Stimulated activated CD4-positive, alpha-beta T cell treated with anti-CD3 and anti-CD28 coated beads, Interleukin-4, amount 100 ng/mL, for 24 hours (primary cell): ENCODE data around the gene SLFN12.
"Not testable (repeated sequence)": the region's sequence is repeated elsewhere in the genome, so short reads cannot be mapped to it uniquely, and the experiment has no call there.

Experiments used
- DNase-seq: peaks from one replicate; pipeline ENCODE4 v3.0.0-alpha.2; 2020

Gene SLFN12

GRCh38 chr17:35407531-35407930 lies 24.8 kb downstream of the SLFN12 start:
- DNase-seq = no peak

GRCh38 chr17:35406568-35406967 lies 25.7 kb downstream of the SLFN12 start:
- DNase-seq = no peak

GRCh38 chr17:35404360-35404759 lies 27.9 kb downstream of the SLFN12 start:
- DNase-seq = no peak

DNA sequence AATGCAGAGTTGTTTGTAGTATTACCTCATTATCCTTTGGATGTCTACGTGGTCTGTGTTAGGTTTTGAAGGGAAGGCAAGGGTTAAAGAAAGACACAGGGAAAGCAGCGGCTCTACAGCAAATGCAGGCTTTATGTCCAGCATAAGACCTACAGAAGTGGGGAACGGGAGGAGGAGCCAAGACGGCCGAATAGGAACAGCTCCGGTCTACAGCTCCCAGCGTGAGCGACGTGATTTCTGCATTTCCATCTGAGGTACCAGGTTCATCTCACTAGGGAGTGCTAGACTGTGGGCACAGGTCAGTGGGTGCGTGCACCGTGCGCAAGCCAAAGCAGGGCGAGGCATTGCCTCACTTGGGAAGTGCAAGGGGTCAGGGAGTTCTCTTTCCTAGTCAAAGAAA lies 38.5 kb downstream of the SLFN12 start:
- not testable (repeated sequence) for DNase-seq

- DNase-seq = no peak
Measured at GRCh38 chr17:35390663-35391062, 41.6 kb downstream of the SLFN12 start.

DNA sequence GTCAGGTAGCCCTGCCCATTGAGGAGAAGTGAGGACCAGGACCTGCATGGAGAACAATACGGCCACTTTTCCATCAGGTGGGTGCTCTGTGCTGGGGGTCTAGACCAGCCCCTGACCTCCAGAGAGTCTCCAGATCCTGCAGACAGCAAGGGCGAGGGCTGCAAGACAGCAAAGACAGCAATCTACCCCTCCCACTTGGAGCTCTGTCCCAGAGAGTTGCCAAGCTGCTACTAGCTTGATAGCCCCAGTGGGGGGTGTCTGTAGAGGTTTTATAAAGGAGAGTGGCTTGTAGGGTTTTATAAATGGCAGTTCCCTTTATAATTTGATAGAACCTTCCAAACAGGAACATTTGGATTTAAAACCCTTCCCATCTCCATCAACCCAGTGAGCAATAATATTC lies 42.1 kb downstream of the SLFN12 start:
- DNase-seq = no peak

- DNase-seq = no peak
Measured at GRCh38 chr17:35387496-35387895, 44.8 kb downstream of the SLFN12 start.

GRCh38 chr17:35377706-35378105 lies 54.6 kb downstream of the SLFN12 start:
- DNase-seq = no peak

DNA sequence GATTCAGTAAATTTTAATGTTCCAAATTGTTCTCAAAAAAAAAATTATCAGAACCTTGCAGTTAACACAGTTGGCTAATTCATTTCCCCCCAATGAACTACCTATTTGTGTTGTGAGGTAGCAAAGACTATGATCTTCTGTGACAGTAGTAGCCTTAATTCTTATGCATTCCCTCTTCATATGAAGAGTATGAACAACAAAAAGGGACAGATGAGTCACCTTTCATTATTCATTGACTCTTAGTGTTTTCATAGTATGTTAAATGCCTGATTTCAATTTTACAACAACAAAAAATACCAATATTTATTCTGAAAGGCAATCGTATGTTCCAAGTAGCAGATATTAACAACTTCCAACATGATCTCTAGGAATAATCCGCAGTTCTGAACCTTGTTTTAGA lies 55.2 kb downstream of the SLFN12 start:
- no peak for DNase-seq

- DNase-seq = no peak
Measured at GRCh38 chr17:35376245-35376644, 56.1 kb downstream of the SLFN12 start.

- no peak for DNase-seq
Measured at GRCh38 chr17:35374766-35375344, 57.4 kb downstream of the SLFN12 start.

DNA sequence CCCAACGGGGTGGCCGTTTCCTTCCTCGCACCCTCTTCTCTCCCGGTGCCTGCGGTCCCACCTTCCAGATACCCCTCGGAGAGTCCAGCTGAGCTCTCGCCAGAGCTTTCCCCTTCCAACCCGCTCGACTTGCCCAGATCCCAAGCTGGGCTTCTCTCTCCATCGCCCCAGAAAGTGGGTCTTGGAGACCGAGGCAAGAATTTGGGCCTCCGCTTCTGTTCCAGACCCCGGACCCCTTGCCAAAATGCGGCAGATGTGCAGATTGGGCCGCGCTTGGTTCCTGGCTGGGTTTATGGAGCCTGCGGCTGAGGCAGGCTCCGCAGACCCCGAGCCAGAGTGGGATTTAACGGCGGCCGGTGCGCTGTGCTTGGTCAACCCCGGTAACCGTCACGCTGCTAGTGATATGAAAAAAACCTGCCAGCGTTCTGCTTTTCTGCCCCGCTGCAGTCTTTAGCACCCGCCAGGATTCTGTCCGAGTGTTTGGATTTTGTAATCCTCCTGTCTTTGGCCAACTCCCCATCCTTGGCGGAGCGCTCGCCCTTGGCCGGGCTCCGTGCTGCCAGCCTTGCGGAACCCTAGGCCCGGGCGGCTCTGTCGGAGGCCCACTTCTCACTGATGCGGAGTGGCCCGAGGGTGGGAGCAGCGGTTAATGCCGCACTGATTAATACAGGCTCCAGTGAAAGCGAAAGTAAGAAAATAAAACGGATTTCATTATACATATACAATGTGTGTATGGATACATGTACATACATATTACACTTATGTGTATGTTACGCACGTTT lies 58.1 kb downstream of the SLFN12 start:
- peak; percentile 60 for DNase-seq

DNA sequence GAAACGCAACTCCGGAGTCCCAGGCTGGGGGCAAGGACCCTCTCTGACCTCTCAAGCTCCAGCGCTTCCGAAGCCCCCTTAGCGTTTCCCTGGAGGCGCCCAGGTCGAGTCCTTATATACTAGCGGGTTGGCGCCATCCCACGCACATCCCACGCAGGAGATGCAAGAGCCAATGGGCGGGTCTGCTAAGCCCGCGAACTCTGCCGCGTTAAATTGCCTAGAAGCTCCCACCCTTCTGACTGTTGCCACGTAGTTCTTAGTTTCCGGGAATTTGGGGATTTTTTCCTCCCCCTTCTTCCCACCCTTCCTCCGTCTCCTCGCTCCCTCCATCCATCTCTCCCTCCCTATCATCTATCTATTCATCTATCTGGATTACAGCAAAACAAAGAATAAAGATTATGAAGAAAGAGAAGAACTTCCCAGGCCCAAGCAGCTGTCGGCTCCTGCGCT lies 58.7 kb downstream of the SLFN12 start, which contains the start of gene SLFN11:
Gene SLFN11 (minus strand): TSS at position 88 of the 450 bp plus-strand sequence. CDS start 9,814 bp downstream, outside the sequence.
- peak; percentile 92 for DNase-seq

GRCh38 chr17:35372846-35373533 lies 59.3 kb downstream of the SLFN12 start:
- peak; percentile 13 for DNase-seq

GRCh38 chr17:35371934-35372333 lies 60.4 kb downstream of the SLFN12 start:
- DNase-seq = no peak

DNA sequence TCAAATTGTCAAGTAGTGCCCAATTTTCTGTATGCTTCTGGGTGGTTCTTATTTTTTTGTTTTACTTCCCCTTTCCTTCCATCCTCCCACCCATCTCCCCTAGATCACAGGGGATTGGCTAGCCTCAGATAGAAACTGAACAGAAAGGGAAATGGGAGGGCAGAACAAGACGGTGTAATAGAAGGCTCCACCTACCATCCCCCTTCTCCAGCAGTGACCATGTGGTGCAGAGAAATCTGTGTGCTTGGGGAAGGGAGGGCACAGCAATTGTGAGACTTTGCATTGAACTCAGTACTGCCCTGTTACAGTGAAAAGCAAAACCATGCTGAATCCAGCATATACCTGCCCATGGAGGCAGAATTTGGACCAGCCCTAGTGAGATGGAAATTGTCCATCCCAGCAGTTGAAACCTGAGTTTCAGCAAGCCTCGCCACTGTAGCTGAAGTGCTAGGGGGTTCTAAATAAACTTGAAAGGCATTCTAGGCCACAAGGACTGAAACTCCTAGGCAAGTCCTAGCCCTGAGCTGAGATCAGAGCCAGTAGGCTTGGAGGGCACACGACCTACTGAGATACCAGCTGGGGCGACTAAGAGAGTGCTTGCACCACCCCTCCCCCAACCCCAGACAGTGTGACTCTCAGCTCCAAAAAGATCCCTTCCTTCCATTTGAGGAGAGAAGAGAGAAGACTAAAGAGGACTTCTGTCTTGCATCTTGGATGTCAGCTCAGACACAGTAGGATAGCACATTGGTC lies 64.0 kb downstream of the SLFN12 start:
- DNase-seq = no peak

DNA sequence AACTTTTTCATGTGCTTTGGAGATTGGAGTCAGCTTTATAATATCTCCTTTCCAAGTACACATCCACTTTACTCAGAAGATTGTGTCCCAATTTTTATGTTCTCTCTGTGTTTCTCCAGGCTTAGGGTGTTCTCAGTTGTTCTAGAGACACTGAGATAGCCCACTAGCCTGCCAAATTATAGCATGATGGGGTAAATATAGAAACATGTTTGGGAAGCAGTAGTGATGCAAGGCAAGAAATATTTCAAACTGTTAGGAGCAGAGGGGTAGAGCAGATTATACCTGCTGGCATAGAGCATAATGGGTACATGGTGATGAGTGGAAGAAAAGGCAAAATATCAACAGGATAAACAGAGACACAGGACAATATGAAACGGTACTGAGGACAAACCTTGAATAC lies 71.3 kb downstream of the SLFN12 start:
- no peak for DNase-seq
